Stimulated activated naive CD8-positive, alpha-beta T cell treated with anti-CD3 and anti-CD28 coated beads, Interleukin-15, Interleukin-2, amounts not matched to agents 100 U/mL and 50 U/mL, for 24 hours (primary cell): Measurements from ENCODE around the gene PLLP.

Experiments used
- ATAC-seq: fragments of 150-1000 bp; cut with Tn5 transposase; one replicate; pipeline ENCODE4 v1.10.0; 2021
- DNase-seq: peaks from one replicate; pipeline ENCODE4 v3.0.0; 2021

PLLP gene

GRCh38 chr16:57225978-57226377 is 58.5 kb downstream of the PLLP start:
- DNase-seq: no peak
- ATAC-seq: no peak

- DNase-seq (no peak), ATAC-seq (no peak)
Observed at GRCh38 chr16:57224651-57225335, 59.7 kb downstream of the PLLP start.

- ATAC-seq (no peak), DNase-seq (no peak)
Observed at GRCh38 chr16:57223057-57223456, 61.4 kb downstream of the PLLP start.

GRCh38 chr16:57216968-57217367 is 67.5 kb downstream of the PLLP start:
- DNase-seq (no peak), ATAC-seq (no peak)

- ATAC-seq (no peak), DNase-seq (no peak)
Observed at GRCh38 chr16:57213462-57213861, 71.0 kb downstream of the PLLP start.

GRCh38 chr16:57209780-57210179 is 74.7 kb downstream of the PLLP start:
- DNase-seq: no peak

GRCh38 chr16:57208926-57209325 is 75.5 kb downstream of the PLLP start:
- ATAC-seq: no peak
- no peak for DNase-seq

More at GRCh38 chr16:57209780-57210179, 74.7 kb downstream of the PLLP start:
- ATAC-seq: no peak
